Omental fat pad (tissue), 4 donors: ENCODE results near the gene TUBD1. TPM values are rescaled to one million over a fixed set of nuclear protein-coding genes. Genes with fewer than 3 reads are reported as not detected.
"Not testable (repeated sequence)": the region's sequence is repeated elsewhere in the genome, so short reads cannot be mapped to it uniquely, and the experiment has no call there.

ENCODE experiments used
- ATAC-seq: fragments of 150-250 bp; one replicate; pipeline ENCODE4 v1.9.1; 2016; ENCODE audit warnings: mild to moderate bottlenecking, moderate library complexity; ENCODE audit not compliant: low FRiP score
- DNase-seq: peaks from one replicate; pipeline ENCODE4 v3.0.0-alpha.2; 2019; ENCODE audit warnings: low spot score
- CTCF ChIP-seq, 3 donors: fragments of 450-650 bp; IDR thresholded peaks; one replicate each; pipeline ENCODE4 v1.5.1; 2016 to 2017; ENCODE audit warnings: antibody characterized with exemption in 3 of 3, mild to moderate bottlenecking in 3 of 3, moderate library complexity in 2 of 3
- total RNA-seq, 4 donors: library from RNA; depleted of rRNA; stranded (reverse); fragments of >200 nt; gene quantifications; one replicate each; pipeline ENCODE4 v1.1.0, GENCODE V29; 2016

TUBD1 gene
- total RNA-seq, 4 donors from 2014 or later: 5.3 to 14.5 (median 7.2) TPM

- ATAC-seq (no peak), DNase-seq (no peak)
- no peak for TF ChIP-seq CTCF (IDR thresholded peaks at IDR 0.05)
Measured at GRCh38 chr17:59830007-59830630, 62.6 kb downstream of the TUBD1 start.

DNA sequence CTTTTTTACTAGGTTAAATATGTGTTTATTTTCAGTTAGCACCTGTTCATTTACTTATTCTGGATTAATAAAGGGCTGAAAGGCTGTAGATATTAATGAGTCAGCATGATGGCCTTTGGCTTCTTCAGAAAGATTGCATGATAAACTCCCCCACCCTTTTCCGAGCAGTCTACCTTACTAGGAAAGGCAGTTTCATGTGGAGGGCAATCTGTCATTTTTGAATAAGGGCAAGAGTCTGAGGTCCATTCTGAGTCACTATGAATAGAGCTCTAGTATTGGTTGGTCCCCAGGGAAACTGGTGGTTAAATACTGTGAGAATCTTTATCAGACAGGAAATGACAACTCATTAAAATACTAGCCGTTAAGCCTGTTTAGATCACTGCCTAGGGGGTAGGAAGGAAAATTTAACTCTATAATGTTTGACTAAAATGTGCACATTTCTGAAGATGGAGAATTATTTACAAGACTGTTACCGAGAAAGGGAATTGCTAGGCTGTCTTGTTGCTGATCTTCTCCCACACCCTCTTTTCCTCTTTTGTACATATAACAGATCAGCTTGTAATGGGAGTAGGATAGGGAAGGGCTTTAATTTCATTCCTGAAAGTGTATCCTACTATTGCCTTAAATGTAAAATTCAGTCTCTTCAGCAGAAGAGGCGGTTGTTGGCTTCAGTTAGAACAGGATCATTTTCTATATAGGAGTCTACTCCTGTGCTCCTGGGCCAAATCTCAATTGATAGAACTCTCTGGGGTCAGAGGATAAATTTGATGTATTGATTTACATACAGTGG, 63.3 kb downstream of the TUBD1 start:
- no peak for DNase-seq
- peak; percentile 86 for ATAC-seq
- TF ChIP-seq CTCF (IDR thresholded peaks at IDR 0.05): no peak

- ATAC-seq: peak; percentile 50
- not testable (repeated sequence) for DNase-seq
Measured at GRCh38 chr17:59828819-59829216, 63.9 kb downstream of the TUBD1 start.

- DNase-seq: no peak
- ATAC-seq: no peak
- TF ChIP-seq CTCF (IDR thresholded peaks at IDR 0.05): no peak
Measured at GRCh38 chr17:59828478-59828760, 64.3 kb downstream of the TUBD1 start.

GRCh38 chr17:59827721-59828477, 64.8 kb downstream of the TUBD1 start:
- DNase-seq (no peak), ATAC-seq (no peak)
- TF ChIP-seq CTCF (IDR thresholded peaks at IDR 0.05): no peak

DNA sequence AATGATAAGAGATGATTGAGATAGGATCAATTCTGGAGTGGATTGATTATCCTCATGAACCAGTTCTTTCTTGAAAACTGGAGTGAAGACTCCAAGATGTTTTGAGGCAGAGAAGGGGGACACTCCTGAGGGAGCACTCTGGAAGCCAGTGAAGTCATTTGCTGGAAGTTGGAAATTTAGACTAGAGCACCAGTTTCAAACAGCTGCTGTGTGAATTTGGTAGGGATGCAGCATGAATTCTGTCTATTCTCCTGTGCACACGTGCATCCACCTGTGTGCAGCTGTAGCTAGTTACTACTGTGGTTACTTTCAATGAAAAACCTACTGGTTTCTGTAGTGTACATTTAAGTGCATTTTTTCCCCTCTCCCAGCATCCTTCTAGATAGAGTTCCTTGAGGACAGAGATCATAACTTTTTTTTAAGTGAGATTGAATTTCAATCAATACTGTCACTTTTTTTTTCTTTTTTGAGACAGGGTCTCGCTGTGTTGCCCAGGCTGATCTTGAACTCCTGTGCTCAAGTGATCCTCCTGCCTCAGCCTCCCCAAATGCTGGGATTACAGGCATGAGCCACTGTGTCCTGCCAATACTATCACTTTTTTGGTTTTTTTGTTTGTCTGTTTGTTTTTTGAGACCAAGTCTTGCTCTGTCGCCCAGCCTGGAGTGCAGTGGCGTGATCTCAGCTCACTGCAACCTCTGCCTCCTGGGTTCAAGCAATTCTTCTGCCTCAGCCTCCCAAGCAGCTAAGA, 65.9 kb downstream of the TUBD1 start:
- no peak for DNase-seq
- no peak for ATAC-seq
- no peak for TF ChIP-seq CTCF (IDR thresholded peaks at IDR 0.05)
